HepG2 (cell line): ENCODE results near the gene TRAF4. TPM values are rescaled to one million over a fixed set of nuclear protein-coding genes. Genes with fewer than 3 reads are reported as not detected.

Experiments
- CENPBD1 ChIP-seq: sonication (generic); formaldehyde crosslinking; IDR thresholded peaks from 2 replicates; pipeline ENCODE4 v1.8.0; 2022; ENCODE audit warnings: missing genetic modification reagents, low read depth, mild to moderate bottlenecking, borderline replicate concordance
- ETV6 ChIP-seq: sonication (generic); formaldehyde crosslinking; conservative IDR thresholded peaks from 2 replicates; pipeline ENCODE4 v1.4.0; 2020; ENCODE audit warnings: missing genetic modification reagents
- MLX ChIP-seq: IDR thresholded peaks from 2 replicates; pipeline ENCODE4 v1.6.1; 2016
- PHF21A ChIP-seq: sonication (generic); formaldehyde crosslinking; IDR thresholded peaks from 2 replicates; pipeline ENCODE4 v1.5.0; 2020; ENCODE audit warnings: mild to moderate bottlenecking, missing genetic modification reagents
- PITX1 ChIP-seq: sonication (generic); formaldehyde crosslinking; IDR thresholded peaks from 2 replicates; pipeline ENCODE4 v1.5.1; 2020; ENCODE audit warnings: mild to moderate bottlenecking, missing genetic modification reagents
- SNAPC5 ChIP-seq: sonication (generic); formaldehyde crosslinking; IDR thresholded peaks from 2 replicates; pipeline ENCODE4 v1.8.1; 2023; ENCODE audit warnings: mild to moderate bottlenecking, missing genetic modification reagents, borderline replicate concordance
- SP4 ChIP-seq: sonication (generic); formaldehyde crosslinking; IDR thresholded peaks from 2 replicates; pipeline ENCODE4 v1.8.1; 2023; ENCODE audit warnings: mild to moderate bottlenecking, missing genetic modification reagents
- SRSF4 ChIP-seq: fragments of 200-400 bp; formaldehyde crosslinking; IDR thresholded peaks from one replicate; pipeline ENCODE4 v1.6.1; 2018; ENCODE audit warnings: mild to moderate bottlenecking, low read depth, low read length, moderate library complexity; ENCODE audit not compliant: poor library complexity, severe bottlenecking
- ZNF720 ChIP-seq: sonication (generic); formaldehyde crosslinking; IDR thresholded peaks from 2 replicates; pipeline ENCODE4 v1.4.0; 2020; ENCODE audit warnings: missing genetic modification reagents
- ZNF747 ChIP-seq: sonication (generic); formaldehyde crosslinking; IDR thresholded peaks from 2 replicates; pipeline ENCODE4 v1.8.1; 2023; ENCODE audit warnings: missing genetic modification reagents, mild to moderate bottlenecking, borderline replicate concordance
- polyA plus RNA-seq, 8 experiments: library from polyadenylated mRNA; depleted of rRNA in 3 of 8; stranded (reverse) in 7 of 8; unstranded in 1 of 8; fragments of >200 nt; fragmentation: Illumina TruSeq in 4 of 8; extraction: Trizol in 4 of 8; gene quantifications; 2 replicates each; pipeline versions ENCODE4 v1.2.1 to v1.2.3, GENCODE V29; 2011 to 2016; ENCODE audit warnings: low read depth in 4 of 8, missing spikeins in 1 of 8, mixed read lengths in 1 of 8; ENCODE audit not compliant: insufficient read depth in 1 of 8
- total RNA-seq, 5 experiments: library from RNA; depleted of rRNA; stranded (reverse); fragments of >200 nt; fragmentation: Illumina TruSeq; extraction: Trizol; gene quantifications; 2 replicates each; pipeline ENCODE4 v1.2.3, GENCODE V29; 2016; ENCODE audit warnings: low read depth in 1 of 5
- TF ChIP-seq, protein P1 (sequence below): sonication (generic); formaldehyde crosslinking; IDR thresholded peaks from 2 replicates; pipeline ENCODE4 v1.4.0; 2020; ENCODE audit warnings: mild to moderate bottlenecking, missing genetic modification reagents
- TF ChIP-seq, protein P2 (sequence below): sonication (generic); formaldehyde crosslinking; IDR thresholded peaks from 2 replicates; pipeline ENCODE4 v1.4.0; 2020; ENCODE audit warnings: mild to moderate bottlenecking, missing genetic modification reagents

TRAF4 gene
- total and polyA plus RNA-seq, 2 of the 13 experiments (the other 11 are each of a cell fraction or from before 2014, with no cell fraction given), result 86.0 to 89.9 TPM

DNA sequence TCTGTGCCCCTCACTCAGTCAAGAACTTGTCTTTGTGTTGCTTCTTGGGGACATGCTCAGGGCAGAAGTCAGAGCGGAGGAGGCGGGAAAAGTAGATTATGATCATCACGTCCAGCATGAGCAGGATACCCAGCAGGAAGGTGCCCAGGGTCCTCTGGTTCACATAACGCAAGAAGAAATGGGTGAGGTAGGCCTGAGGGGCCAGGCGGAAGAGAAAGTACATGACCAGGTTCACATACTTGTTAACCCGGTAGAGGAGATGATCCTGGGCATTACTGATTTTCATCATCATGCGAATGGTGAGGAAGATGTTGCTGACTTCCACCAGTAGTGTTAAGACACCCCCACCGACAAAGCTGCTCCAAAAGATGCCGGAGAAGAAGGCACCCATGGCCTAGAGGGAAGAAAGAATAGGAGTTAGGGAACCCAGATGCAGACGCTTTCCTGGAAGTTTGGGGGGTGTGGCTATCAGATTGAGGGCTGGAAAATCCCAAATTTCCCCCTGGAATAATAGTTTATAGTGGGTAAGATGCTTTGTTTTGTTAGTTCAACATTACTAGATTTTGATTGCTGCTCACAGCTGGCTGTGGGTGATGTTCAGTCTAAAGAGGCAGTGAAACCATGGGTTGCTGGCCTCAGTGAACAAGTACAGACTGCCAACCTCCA lies 19.2 kb upstream of the TRAF4 start (continued):
- TF ChIP-seq, protein P1, sequence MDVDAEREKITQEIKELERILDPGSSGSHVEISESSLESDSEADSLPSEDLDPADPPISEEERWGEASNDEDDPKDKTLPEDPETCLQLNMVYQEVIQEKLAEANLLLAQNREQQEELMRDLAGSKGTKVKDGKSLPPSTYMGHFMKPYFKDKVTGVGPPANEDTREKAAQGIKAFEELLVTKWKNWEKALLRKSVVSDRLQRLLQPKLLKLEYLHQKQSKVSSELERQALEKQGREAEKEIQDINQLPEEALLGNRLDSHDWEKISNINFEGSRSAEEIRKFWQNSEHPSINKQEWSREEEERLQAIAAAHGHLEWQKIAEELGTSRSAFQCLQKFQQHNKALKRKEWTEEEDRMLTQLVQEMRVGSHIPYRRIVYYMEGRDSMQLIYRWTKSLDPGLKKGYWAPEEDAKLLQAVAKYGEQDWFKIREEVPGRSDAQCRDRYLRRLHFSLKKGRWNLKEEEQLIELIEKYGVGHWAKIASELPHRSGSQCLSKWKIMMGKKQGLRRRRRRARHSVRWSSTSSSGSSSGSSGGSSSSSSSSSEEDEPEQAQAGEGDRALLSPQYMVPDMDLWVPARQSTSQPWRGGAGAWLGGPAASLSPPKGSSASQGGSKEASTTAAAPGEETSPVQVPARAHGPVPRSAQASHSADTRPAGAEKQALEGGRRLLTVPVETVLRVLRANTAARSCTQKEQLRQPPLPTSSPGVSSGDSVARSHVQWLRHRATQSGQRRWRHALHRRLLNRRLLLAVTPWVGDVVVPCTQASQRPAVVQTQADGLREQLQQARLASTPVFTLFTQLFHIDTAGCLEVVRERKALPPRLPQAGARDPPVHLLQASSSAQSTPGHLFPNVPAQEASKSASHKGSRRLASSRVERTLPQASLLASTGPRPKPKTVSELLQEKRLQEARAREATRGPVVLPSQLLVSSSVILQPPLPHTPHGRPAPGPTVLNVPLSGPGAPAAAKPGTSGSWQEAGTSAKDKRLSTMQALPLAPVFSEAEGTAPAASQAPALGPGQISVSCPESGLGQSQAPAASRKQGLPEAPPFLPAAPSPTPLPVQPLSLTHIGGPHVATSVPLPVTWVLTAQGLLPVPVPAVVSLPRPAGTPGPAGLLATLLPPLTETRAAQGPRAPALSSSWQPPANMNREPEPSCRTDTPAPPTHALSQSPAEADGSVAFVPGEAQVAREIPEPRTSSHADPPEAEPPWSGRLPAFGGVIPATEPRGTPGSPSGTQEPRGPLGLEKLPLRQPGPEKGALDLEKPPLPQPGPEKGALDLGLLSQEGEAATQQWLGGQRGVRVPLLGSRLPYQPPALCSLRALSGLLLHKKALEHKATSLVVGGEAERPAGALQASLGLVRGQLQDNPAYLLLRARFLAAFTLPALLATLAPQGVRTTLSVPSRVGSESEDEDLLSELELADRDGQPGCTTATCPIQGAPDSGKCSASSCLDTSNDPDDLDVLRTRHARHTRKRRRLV (CRISPR knock-in tag), result no peak
- TF ChIP-seq SP4 (CRISPR knock-in tag) (0 out of 2 replicates have a peak, but pooled peaks have one; percentile 19), MLX (CRISPR knock-in tag) (no peak), SNAPC5 (CRISPR knock-in tag) (peak; percentile 76; the same call in 1 of the 2 replicates), PHF21A (CRISPR knock-in tag) (no peak), SRSF4 (no peak), ZNF720 (CRISPR knock-in tag) (no peak), PITX1 (no peak), CENPBD1 (CRISPR knock-in tag) (no peak), ZNF747 (CRISPR knock-in tag) (0 out of 2 replicates have a peak, but pooled peaks have one; percentile 16), ETV6 (CRISPR knock-in tag) (peak; percentile 43; the same call in 1 of the 2 replicates)
- TF ChIP-seq, protein P2, sequence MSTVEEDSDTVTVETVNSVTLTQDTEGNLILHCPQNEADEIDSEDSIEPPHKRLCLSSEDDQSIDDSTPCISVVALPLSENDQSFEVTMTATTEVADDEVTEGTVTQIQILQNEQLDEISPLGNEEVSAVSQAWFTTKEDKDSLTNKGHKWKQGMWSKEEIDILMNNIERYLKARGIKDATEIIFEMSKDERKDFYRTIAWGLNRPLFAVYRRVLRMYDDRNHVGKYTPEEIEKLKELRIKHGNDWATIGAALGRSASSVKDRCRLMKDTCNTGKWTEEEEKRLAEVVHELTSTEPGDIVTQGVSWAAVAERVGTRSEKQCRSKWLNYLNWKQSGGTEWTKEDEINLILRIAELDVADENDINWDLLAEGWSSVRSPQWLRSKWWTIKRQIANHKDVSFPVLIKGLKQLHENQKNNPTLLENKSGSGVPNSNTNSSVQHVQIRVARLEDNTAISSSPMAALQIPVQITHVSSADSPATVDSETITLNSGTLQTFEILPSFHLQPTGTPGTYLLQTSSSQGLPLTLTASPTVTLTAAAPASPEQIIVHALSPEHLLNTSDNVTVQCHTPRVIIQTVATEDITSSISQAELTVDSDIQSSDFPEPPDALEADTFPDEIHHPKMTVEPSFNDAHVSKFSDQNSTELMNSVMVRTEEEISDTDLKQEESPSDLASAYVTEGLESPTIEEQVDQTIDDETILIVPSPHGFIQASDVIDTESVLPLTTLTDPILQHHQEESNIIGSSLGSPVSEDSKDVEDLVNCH, result no peak
